Erythroblast (primary cell): ENCODE data around the gene COL11A1.

Source experiments
- GATA1 ChIP-seq: IDR thresholded peaks from 2 replicates; pipeline ENCODE4 v1.6.1; 2011; ENCODE audit warnings: low read depth, mild to moderate bottlenecking, control low read depth, low read length, moderate library complexity
- POLR2A ChIP-seq: IDR thresholded peaks from 2 replicates; pipeline ENCODE4 v1.6.1; 2011; ENCODE audit warnings: mild to moderate bottlenecking, low read length

DNA sequence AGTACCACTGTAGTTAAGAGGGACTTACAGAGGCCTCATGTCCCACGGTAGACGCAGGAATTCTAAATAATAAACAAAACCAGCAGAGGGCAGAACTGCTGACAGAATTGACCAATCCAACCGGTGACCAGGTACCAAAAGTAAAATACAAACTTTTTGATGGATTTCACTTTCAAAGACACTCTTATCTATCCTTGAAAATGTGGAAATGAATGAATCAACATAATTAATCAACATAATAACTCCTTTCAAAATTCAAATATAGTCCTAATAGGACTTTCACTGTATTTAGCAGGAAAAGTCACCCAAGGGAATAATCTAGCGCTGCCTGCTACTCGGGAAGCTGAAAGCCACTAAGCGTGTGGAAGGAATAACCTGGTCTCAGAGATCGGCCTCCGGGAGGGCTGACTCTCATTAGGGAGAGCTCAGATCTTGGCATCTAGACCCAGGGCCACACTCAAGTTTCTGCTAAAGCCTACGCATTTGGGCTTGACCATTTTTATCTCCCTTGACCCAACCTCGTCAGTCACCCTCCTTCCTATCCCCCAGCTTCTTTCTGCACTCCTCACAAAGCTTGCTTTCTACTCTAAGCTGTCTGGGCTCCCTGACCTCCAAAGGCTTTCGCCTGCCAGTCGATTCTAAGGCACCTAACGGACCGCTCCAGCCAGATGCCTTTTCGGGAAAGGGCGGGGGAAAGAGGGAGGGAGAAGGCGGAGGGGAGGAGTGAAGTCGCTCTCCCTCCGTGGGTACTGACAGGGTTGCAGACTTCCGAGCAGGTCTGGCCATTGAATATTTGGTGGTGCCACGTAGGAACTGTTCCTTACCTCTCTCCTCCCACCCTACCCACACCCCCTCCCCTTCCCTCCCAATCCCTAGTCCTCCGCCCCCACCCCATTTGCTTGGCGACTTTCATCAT, 1.6 kb downstream of the COL11A1 start:
- TF ChIP-seq POLR2A (no peak), GATA1 (no peak)
